HFF-Myc (cell line): ENCODE results near the gene MTMR12.
"Not testable (repeated sequence)": the region's sequence is repeated elsewhere in the genome, so short reads cannot be mapped to it uniquely, and the experiment has no call there.

ENCODE experiments used
- DNase-seq: peaks from one replicate; pipeline ENCODE4 v3.0.0-alpha.2; 2011; ENCODE audit warnings: low read depth; ENCODE audit errors: extremely low read depth
- H3K4me3 ChIP-seq: replicated peaks from 2 replicates; pipeline ENCODE4 v1.5.1; 2011; ENCODE audit warnings: low read depth, mild to moderate bottlenecking, control low read depth, low read length
- TF ChIP-seq, protein P1 (sequence below): IDR thresholded peaks from 2 replicates; pipeline ENCODE4 v1.5.1; 2012; ENCODE audit warnings: mild to moderate bottlenecking, low read depth, low read length, control low read depth; ENCODE audit errors: missing control alignments

Gene MTMR12

GRCh38 chr5:32282633-32283032, 30.1 kb downstream of the MTMR12 start:
- TF ChIP-seq, protein P1, sequence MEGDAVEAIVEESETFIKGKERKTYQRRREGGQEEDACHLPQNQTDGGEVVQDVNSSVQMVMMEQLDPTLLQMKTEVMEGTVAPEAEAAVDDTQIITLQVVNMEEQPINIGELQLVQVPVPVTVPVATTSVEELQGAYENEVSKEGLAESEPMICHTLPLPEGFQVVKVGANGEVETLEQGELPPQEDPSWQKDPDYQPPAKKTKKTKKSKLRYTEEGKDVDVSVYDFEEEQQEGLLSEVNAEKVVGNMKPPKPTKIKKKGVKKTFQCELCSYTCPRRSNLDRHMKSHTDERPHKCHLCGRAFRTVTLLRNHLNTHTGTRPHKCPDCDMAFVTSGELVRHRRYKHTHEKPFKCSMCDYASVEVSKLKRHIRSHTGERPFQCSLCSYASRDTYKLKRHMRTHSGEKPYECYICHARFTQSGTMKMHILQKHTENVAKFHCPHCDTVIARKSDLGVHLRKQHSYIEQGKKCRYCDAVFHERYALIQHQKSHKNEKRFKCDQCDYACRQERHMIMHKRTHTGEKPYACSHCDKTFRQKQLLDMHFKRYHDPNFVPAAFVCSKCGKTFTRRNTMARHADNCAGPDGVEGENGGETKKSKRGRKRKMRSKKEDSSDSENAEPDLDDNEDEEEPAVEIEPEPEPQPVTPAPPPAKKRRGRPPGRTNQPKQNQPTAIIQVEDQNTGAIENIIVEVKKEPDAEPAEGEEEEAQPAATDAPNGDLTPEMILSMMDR = no peak

DNA sequence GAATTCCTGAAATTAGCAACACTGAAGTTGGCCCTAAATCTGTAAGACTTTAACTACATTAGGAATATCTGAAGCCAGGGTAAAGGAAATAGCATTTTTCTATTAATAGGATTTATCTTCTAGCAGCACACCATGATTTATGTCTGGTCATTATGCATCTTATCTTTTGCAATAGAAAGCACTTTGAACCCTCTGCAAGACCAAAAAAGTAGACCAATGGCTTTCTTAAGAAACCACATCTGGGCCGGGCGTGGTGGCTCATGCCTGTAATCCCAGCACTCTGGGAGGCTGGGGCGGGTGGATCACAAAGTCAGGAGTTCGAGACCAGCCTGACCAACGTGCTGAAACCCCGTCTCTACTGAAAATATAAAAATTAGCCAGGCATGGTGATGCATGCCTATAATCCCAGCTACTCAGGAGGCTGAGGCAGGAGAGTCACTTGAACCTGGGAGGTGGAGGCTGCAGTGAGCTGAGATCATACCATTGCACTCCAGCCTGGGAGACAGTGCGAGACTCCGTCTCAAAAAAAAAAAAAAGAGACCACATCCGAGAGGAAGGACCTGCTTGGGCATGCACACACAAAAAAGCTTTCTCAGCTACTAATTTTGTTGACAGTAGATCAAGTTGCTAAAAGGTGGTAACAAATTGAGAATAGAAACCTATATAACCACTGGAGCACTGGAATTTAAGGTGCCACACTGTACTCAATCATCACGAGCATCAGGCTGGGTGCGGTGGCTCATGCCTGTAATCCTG, 31.2 kb downstream of the MTMR12 start:
- not testable (repeated sequence) for DNase-seq

More at GRCh38 chr5:32282633-32283032, 30.1 kb downstream of the MTMR12 start:
- no peak for DNase-seq
- no peak overlapping the region for H3K4me3 ChIP-seq

GRCh38 chr5:32280656-32281081, 32.1 kb downstream of the MTMR12 start:
- no peak overlapping the region for H3K4me3 ChIP-seq
- DNase-seq = no peak
- TF ChIP-seq, protein P1 = no peak

More for the DNA sequence above, 31.2 kb downstream of the MTMR12 start:
- not testable (repeated sequence) for H3K4me3 ChIP-seq

- TF ChIP-seq, protein P1 = no peak
- no peak overlapping the region for H3K4me3 ChIP-seq
- DNase-seq = no peak
These were observed 33.0 kb downstream of the MTMR12 start for GRCh38 chr5:32279786-32280185.

- DNase-seq = no peak
- TF ChIP-seq, protein P1 = no peak
- no peak overlapping the region for H3K4me3 ChIP-seq
These were observed 33.5 kb downstream of the MTMR12 start for GRCh38 chr5:32279223-32279622.

DNA sequence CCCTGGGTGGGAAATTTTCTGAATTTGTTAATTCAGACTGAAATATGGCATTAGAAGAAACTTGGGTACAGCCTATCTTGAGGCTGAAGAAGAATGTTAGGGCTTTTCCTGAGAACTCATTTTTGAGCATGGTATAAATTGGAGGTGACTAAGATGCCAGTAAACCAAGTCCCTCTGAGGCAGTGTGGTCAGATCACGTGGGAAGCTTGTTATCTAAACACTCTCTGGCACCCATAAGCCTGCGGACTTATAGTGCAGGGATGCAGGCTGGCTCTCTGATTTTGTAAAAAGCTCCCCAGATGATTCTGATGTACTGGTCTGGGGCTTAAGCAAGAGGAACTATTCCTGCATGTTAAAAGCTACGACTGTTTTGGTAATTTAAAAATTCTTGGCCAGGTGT, 34.3 kb downstream of the MTMR12 start:
- TF ChIP-seq, protein P1 = no peak
- no peak for DNase-seq
- no peak overlapping the region for H3K4me3 ChIP-seq

DNA sequence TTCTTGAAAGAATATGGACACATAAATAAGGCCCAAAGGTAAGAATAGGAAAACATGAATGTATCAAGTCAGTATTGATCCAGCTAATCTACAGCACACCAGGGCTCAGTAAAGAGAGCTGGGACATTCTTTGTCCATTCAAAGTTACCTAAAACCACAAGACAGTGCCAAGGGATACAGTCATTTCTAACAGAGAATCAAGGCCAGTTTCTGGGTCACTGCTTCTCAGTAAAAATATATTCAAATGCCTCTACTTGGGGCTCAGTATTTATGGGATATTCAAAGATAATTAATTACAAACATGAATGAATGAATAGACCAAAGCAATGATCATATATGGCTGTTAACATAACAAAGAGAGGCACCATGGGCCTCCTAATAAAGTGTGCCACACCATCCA, 34.9 kb downstream of the MTMR12 start:
- no peak overlapping the region for H3K4me3 ChIP-seq
- DNase-seq = no peak
- TF ChIP-seq, protein P1 = no peak
